Keratinocyte (primary cell): ENCODE results near the gene NPTX1. TPM values are rescaled to one million over a fixed set of nuclear protein-coding genes. Genes with fewer than 3 reads are reported as not detected.
A peak's percentile ranks its signal among the peaks of the same experiment; 100 is the strongest.

ENCODE experiments used
- DNase-seq: peaks from one replicate; pipeline ENCODE4 v3.0.0-alpha.2; 2011; ENCODE audit warnings: low read depth, missing footprints, low spot score
- FAIRE-seq: peaks from 2 replicates; lab custom pipeline; 2011; peaks lifted over from hg19 to GRCh38; lab: Jason Lieb, UNC
- H2AFZ ChIP-seq: 2 replicates; pipeline ENCODE4 v1.6.0; 2012; ENCODE audit warnings: low read length, control low read depth, inconsistent platforms; ENCODE audit not compliant: control insufficient read depth
- H3K27ac ChIP-seq: 2 replicates; pipeline ENCODE4 v1.5.1; 2011; ENCODE audit warnings: low read length; ENCODE audit not compliant: control insufficient read depth, insufficient read depth
- H3K27me3 ChIP-seq: 3 replicates; pipeline ENCODE4 v1.6.0; 2011; ENCODE audit warnings: low read length; ENCODE audit not compliant: control insufficient read depth, insufficient read depth; ENCODE audit errors: extremely low read depth
- H3K36me3 ChIP-seq, 2 experiments: 2 replicates in 1 of 2; 3 replicates in 1 of 2; pipeline ENCODE4 v1.5.1; 2011; ENCODE audit warnings: low read length in 2 of 2, mild to moderate bottlenecking in 1 of 2; ENCODE audit not compliant: control insufficient read depth in 2 of 2, insufficient read depth in 2 of 2; ENCODE audit errors: extremely low read depth in 1 of 2
- H3K4me1 ChIP-seq: 3 replicates; pipeline ENCODE4 v1.5.1; 2011; ENCODE audit warnings: low read length; ENCODE audit not compliant: control insufficient read depth, insufficient read depth; ENCODE audit errors: extremely low read depth
- H3K4me2 ChIP-seq: 3 replicates; pipeline ENCODE4 v1.6.0; 2011; ENCODE audit warnings: low read depth, low read length; ENCODE audit not compliant: control insufficient read depth, insufficient read depth; ENCODE audit errors: extremely low read depth
- H3K4me3 ChIP-seq, 3 experiments: fragments of 200-600 bp in 1 of 3; sonication (generic) in 1 of 3; 2 replicates in 2 of 3; 3 replicates in 1 of 3; pipeline ENCODE4 v1.5.1; 2011 to 2016; ENCODE audit warnings: low read length in 3 of 3, mild to moderate bottlenecking in 3 of 3, control low read depth in 2 of 3, inconsistent platforms in 1 of 3, low read depth in 1 of 3, mixed read lengths in 1 of 3, mixed run types in 1 of 3, moderate library complexity in 1 of 3; ENCODE audit not compliant: control insufficient read depth in 2 of 3, insufficient read depth in 2 of 3; ENCODE audit errors: extremely low read depth in 1 of 3
- H3K79me2 ChIP-seq: 2 replicates; pipeline ENCODE4 v1.6.0; 2012; ENCODE audit warnings: low read length; ENCODE audit not compliant: control insufficient read depth, insufficient read depth
- H3K9ac ChIP-seq: 3 replicates; pipeline ENCODE4 v1.6.0; 2011; ENCODE audit warnings: low read length; ENCODE audit not compliant: control insufficient read depth, insufficient read depth; ENCODE audit errors: extremely low read depth
- H3K9me1 ChIP-seq: 3 replicates; pipeline ENCODE4 v1.6.0; 2011; ENCODE audit warnings: low read length; ENCODE audit not compliant: control insufficient read depth, insufficient read depth; ENCODE audit errors: extremely low read depth
- H3K9me3 ChIP-seq: 2 replicates; pipeline ENCODE4 v1.5.1; 2012; ENCODE audit warnings: low read depth, low read length; ENCODE audit not compliant: control insufficient read depth
- H4K20me1 ChIP-seq: 3 replicates; pipeline ENCODE4 v1.6.0; 2011; ENCODE audit warnings: low read length; ENCODE audit not compliant: control insufficient read depth, insufficient read depth; ENCODE audit errors: extremely low read depth
- CTCF ChIP-seq, 3 experiments: IDR thresholded peaks in 1 of 3; conservative IDR thresholded peaks in 1 of 3; optimal IDR thresholded peaks in 1 of 3; 2 replicates in 2 of 3; 3 replicates in 1 of 3; pipeline versions ENCODE3 to v1.5.1; 2011; ENCODE audit warnings: low read length in 3 of 3, mild to moderate bottlenecking in 3 of 3, moderate library complexity in 2 of 3, control low read depth in 1 of 3, inconsistent platforms in 1 of 3; ENCODE audit not compliant: insufficient read depth in 2 of 3; ENCODE audit errors: extremely low read depth in 1 of 3
- EZH2 ChIP-seq: IDR thresholded peaks from one replicate; pipeline ENCODE4 v1.6.1; 2012; ENCODE audit warnings: inconsistent platforms, mild to moderate bottlenecking, low read length, moderate library complexity
- dilution Hi-C: fragments of 300-500 bp; cut with MboI; formaldehyde crosslinking; loops from one replicate; pipeline ENCODE4 v1.7.0; 2020; ENCODE audit warnings: low sequenced_read_pairs; ENCODE audit not compliant: extremely low pct_ligation_motif_present
- polyA minus RNA-seq, 3 experiments: library from RNA; depleted of rRNA, polyadenylated mRNA; stranded (reverse); fragments of >200 nt; gene quantifications; 1 replicate in 1 of 3; 2 replicates in 1 of 3; 3 replicates in 1 of 3; pipeline ENCODE4 v1.2.3, GENCODE V29; 2011
- polyA plus RNA-seq, 5 experiments: library from polyadenylated mRNA; depleted of rRNA in 3 of 5; stranded (reverse) in 3 of 5; stranded (forward) in 1 of 5; unstranded in 1 of 5; fragments of >200 nt; gene quantifications; 1 replicate in 1 of 5; 2 replicates in 3 of 5; 3 replicates in 1 of 5; pipeline versions ENCODE4 v1.2.1 to v1.2.3, GENCODE V29; 2011 to 2012; ENCODE audit warnings: missing spikeins in 2 of 5, low read depth in 1 of 5, low replicate concordance in 1 of 5

NPTX1 gene
- polyA plus RNA-seq (0.01 to 0.03 TPM (median 0.02 TPM) in 3 replicates), polyA minus RNA-seq (0.26 TPM in 1 of 3 replicates, not detected in the others)
- not detected for polyA plus RNA-seq (2011; ENCODE audit: low read depth)
- not detected in 2 replicates for polyA plus RNA-seq (2011; cell fraction: cytosol; rRNA removed)
- 0.01 and 0.04 TPM in 2 replicates for polyA plus RNA-seq (2011; cell fraction: nucleus; rRNA removed)
- 0.08 and 0.13 TPM in 2 replicates for polyA plus RNA-seq (2012; ENCODE audit: low replicate concordance)
- 0.58 TPM for polyA minus RNA-seq (2011; cell fraction: cytosol; rRNA and poly(A)+ RNA removed)
- not detected in 2 replicates for polyA minus RNA-seq (2011; cell fraction: nucleus; rRNA and poly(A)+ RNA removed)

- TF ChIP-seq EZH2: peak; percentile 63
- TF ChIP-seq CTCF (optimal IDR thresholded peaks at IDR 0.05 in 1 of 3, IDR thresholded peaks at IDR 0.05 in 1 of 3, conservative IDR thresholded peaks at IDR 0.05 in 1 of 3; ENCODE audit: extremely low read depth in 1 of 3, insufficient read depth in 2 of 3, low read length in 3 of 3): no peak
- H3K9me3 ChIP-seq: no peaks in the 10 kb centered on the region
- no peak for DNase-seq
- no peak for FAIRE-seq
- H2AFZ ChIP-seq: no peak within 1 kb of the TSS
- dilution Hi-C loops: no loop called here
- H3K36me3 ChIP-seq: no peaks in the 10 kb centered on the region
- peaks cover 7% of the 10 kb centered on the region for H3K4me1 ChIP-seq
- H3K9ac ChIP-seq: no peak within 1 kb of the TSS
- H3K4me2 ChIP-seq: peak within 1 kb of the TSS; percentile 58
- H4K20me1 ChIP-seq: peaks cover 3% of the 10 kb centered on the region
- no peaks in the 10 kb centered on the region for H3K79me2 ChIP-seq
- H3K4me3 ChIP-seq: peak within 1 kb of the TSS in 2 of 3 experiments; percentile 3 to 25
- no peak within 1 kb of the TSS for H3K27ac ChIP-seq
- H3K27me3 ChIP-seq: peaks cover 91% of the 10 kb centered on the region
- no peaks in the 10 kb centered on the region for H3K9me1 ChIP-seq
Observed at GRCh38 chr17:80475910-80476876, at the start of gene NPTX1. NPTX1 (minus strand) TSS chr17:80476607; CDS start chr17:80476446, 161 bp downstream.

GRCh38 chr17:80523956-80524712 is 47.7 kb upstream of the NPTX1 start:
- no peak overlapping the region for H3K4me3 ChIP-seq
- H3K4me1 ChIP-seq: peaks cover 15% of the 10 kb centered on the region
- H3K9ac ChIP-seq: no peak overlapping the region
- H3K36me3 ChIP-seq: no peaks in the 10 kb centered on the region
- TF ChIP-seq EZH2 (no peak), CTCF (optimal IDR thresholded peaks at IDR 0.05 in 1 of 3, IDR thresholded peaks at IDR 0.05 in 1 of 3, conservative IDR thresholded peaks at IDR 0.05 in 1 of 3; ENCODE audit: extremely low read depth in 1 of 3, insufficient read depth in 2 of 3, low read length in 3 of 3) (no peak)
- H3K9me3 ChIP-seq: no peaks in the 10 kb centered on the region
- H3K79me2 ChIP-seq: no peaks in the 10 kb centered on the region
- no peaks in the 10 kb centered on the region for H3K9me1 ChIP-seq
- H4K20me1 ChIP-seq: no peaks in the 10 kb centered on the region
- FAIRE-seq: no peak
- dilution Hi-C loops: no loop called here
- H3K27me3 ChIP-seq: peaks cover 3% of the 10 kb centered on the region
- no peak overlapping the region for H3K27ac ChIP-seq
- H2AFZ ChIP-seq: no peak overlapping the region
- DNase-seq: no peak
- H3K4me2 ChIP-seq: no peak overlapping the region
